DOHH2 (cell line): ENCODE data around the gene RHOT2.

Source experiments
- EZH2phosphoT487 ChIP-seq: fragments of 200-600 bp; sonication (generic); IDR thresholded peaks from 2 replicates; pipeline ENCODE4 v1.6.1; 2017; ENCODE audit warnings: borderline replicate concordance, mild to moderate bottlenecking, antibody characterized with exemption, low read length, moderate library complexity, mixed read lengths
- TF ChIP-seq, protein P1 (sequence below): fragments of 200-600 bp; sonication (generic); IDR thresholded peaks from one replicate; pipeline ENCODE4 v1.5.1; 2014; ENCODE audit warnings: antibody characterized with exemption, mild to moderate bottlenecking, low read depth, low read length; ENCODE audit not compliant: poor library complexity, severe bottlenecking

GRCh38 chr16:717450-718245, 49.7 kb downstream of the RHOT2 start:
- TF ChIP-seq, protein P1, sequence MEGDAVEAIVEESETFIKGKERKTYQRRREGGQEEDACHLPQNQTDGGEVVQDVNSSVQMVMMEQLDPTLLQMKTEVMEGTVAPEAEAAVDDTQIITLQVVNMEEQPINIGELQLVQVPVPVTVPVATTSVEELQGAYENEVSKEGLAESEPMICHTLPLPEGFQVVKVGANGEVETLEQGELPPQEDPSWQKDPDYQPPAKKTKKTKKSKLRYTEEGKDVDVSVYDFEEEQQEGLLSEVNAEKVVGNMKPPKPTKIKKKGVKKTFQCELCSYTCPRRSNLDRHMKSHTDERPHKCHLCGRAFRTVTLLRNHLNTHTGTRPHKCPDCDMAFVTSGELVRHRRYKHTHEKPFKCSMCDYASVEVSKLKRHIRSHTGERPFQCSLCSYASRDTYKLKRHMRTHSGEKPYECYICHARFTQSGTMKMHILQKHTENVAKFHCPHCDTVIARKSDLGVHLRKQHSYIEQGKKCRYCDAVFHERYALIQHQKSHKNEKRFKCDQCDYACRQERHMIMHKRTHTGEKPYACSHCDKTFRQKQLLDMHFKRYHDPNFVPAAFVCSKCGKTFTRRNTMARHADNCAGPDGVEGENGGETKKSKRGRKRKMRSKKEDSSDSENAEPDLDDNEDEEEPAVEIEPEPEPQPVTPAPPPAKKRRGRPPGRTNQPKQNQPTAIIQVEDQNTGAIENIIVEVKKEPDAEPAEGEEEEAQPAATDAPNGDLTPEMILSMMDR, result no peak
- no peak for TF ChIP-seq EZH2phosphoT487
